ENCODE results near the gene SURF4. TPM values are rescaled to one million over a fixed set of nuclear protein-coding genes. Genes with fewer than 3 reads are reported as not detected.

Gene SURF4
- total RNA-seq, 2 experiments from 2014 or later = 283 to 349 TPM

GRCh38 chr9:133372144-133372543 is 3.7 kb downstream of the SURF4 start:
- peaks cover 63% of the 10 kb centered on the region for H3K4me1 Mint-ChIP-seq
- H3K27me3 Mint-ChIP-seq = no peaks in the 10 kb centered on the region
- H3K36me3 Mint-ChIP-seq (ENCODE audit: low read depth) = peaks cover 72% of the 10 kb centered on the region
- POLR2A ChIA-PET = interaction anchor here (0.6 to 9.9 kb wide), 5 partner anchors 9 to 342 kb away, joined by 3 to 287 read pairs (median 6); partner anchors contain the start of genes GTF3C5, MED22, RPL7A and SURF1
- no peak for DNase-seq
- H3K9me3 Mint-ChIP-seq (ENCODE audit: low read depth) = no peaks in the 10 kb centered on the region
- CTCF ChIA-PET = interaction anchor here (0.7 to 6.2 kb wide), 9 partner anchors 9 to 236 kb away, joined by 3 to 44 read pairs (median 5); partner anchors contain the start of genes MED22, RPL7A, SURF1 and SURF2
- H3K4me3 Mint-ChIP-seq = peak overlapping the region; percentile 100
- intact Hi-C loops (cut with DNase I, micrococcal nuclease) = loop anchor here (2.0 to 10.0 kb wide), 6 partner anchors 230 to 1017 kb away; partner anchors contain the start of genes AK8 (in 1 of the 2), SETX (in 1 of the 2), SPACA9 (in 1 of the 2) and VAV2 (in 1 of the 2)
- H3K27ac Mint-ChIP-seq = peak overlapping the region; percentile 97
- no peak for ATAC-seq

- Mint-ChIP-seq H3K27me3 (no peaks in the 10 kb centered on the region), H3K36me3 (ENCODE audit: low read depth) (peaks cover 80% of the 10 kb centered on the region), H3K27ac (peak overlapping the region; percentile 97), H3K9me3 (ENCODE audit: low read depth) (no peaks in the 10 kb centered on the region), H3K4me3 (peak overlapping the region; percentile 100), H3K4me1 (peaks cover 65% of the 10 kb centered on the region)
- intact Hi-C loops (cut with DNase I, micrococcal nuclease) = loop anchor here (1.0 to 10.0 kb wide), 15 partner anchors 15 to 1016 kb away; partner anchors contain the start of genes MED22 (in 2 of the 2), RPL7A (in 2 of the 2), SURF1 (in 2 of the 2) and SURF2 (in 2 of the 2)
- ATAC-seq (peak; percentile 76), DNase-seq (peak; percentile 92)
- CTCF ChIA-PET = interaction anchor here (0.6 to 6.2 kb wide), 11 partner anchors 10 to 235 kb away, joined by 3 to 44 read pairs (median 4); partner anchors contain the start of genes MED22, RPL7A, SURF1 and SURF2
- POLR2A ChIA-PET = interaction anchor here (0.7 to 9.9 kb wide), 6 partner anchors 11 to 185 kb away, joined by 3 to 287 read pairs (median 4); partner anchors contain the start of genes CACFD1, MED22, RPL7A and SURF1
Measured at GRCh38 chr9:133371261-133371711, 4.6 kb downstream of the SURF4 start.

- Mint-ChIP-seq H3K36me3 (ENCODE audit: low read depth) (peaks cover 86% of the 10 kb centered on the region), H3K27ac (peak overlapping the region; percentile 97), H3K4me1 (peaks cover 68% of the 10 kb centered on the region), H3K4me3 (peak overlapping the region; percentile 100), H3K27me3 (no peaks in the 10 kb centered on the region), H3K9me3 (ENCODE audit: low read depth) (no peaks in the 10 kb centered on the region)
- POLR2A ChIA-PET = interaction anchor here (0.7 to 9.9 kb wide), 5 partner anchors 11 to 184 kb away, joined by 3 to 287 read pairs (median 5); partner anchors contain the start of genes CACFD1, MED22, RPL7A and SURF1
- intact Hi-C loops (cut with DNase I, micrococcal nuclease) = loop anchor here (1.0 to 10.0 kb wide), 15 partner anchors 14 to 1016 kb away; partner anchors contain the start of genes MED22 (in 2 of the 2), RPL7A (in 2 of the 2), SURF1 (in 2 of the 2) and SURF2 (in 2 of the 2)
- CTCF ChIA-PET = interaction anchor here (0.6 to 6.2 kb wide), 10 partner anchors 10 to 109 kb away, joined by 3 to 44 read pairs (median 5); partner anchors contain the start of genes MED22, RPL7A, SURF1 and SURF2
- DNase-seq (peak; percentile 67), ATAC-seq (peak; percentile 17)
Measured at GRCh38 chr9:133370685-133371084, 5.2 kb downstream of the SURF4 start.

GRCh38 chr9:133369933-133370332 is 5.9 kb downstream of the SURF4 start:
- ATAC-seq = peak; percentile 2
- H3K27me3 Mint-ChIP-seq = no peaks in the 10 kb centered on the region

GRCh38 chr9:133369422-133369821 is 6.4 kb downstream of the SURF4 start:
- DNase-seq (no peak), ATAC-seq (no peak)
- peak overlapping the region; percentile 97 for H3K27ac Mint-ChIP-seq
- ChIA-PET CTCF (interaction anchor here (0.8 to 6.2 kb wide), 2 partner anchors 14 to 60 kb away, joined by 3 to 44 read pairs; partner anchors contain the start of genes SURF1 and SURF2), POLR2A (interaction anchor here (3.9 to 9.9 kb wide), 2 partner anchors 9 to 17 kb away, joined by 32 to 287 read pairs; partner anchors contain the start of genes MED22, RPL7A, SURF1 and SURF2)
- H3K36me3 Mint-ChIP-seq (ENCODE audit: low read depth) = peaks cover 91% of the 10 kb centered on the region
- intact Hi-C loops (cut with DNase I, micrococcal nuclease) = no loop called here
- peak overlapping the region; percentile 100 for H3K4me3 Mint-ChIP-seq
- no peaks in the 10 kb centered on the region for H3K27me3 Mint-ChIP-seq
- peaks cover 65% of the 10 kb centered on the region for H3K4me1 Mint-ChIP-seq
- H3K9me3 Mint-ChIP-seq (ENCODE audit: low read depth) = no peaks in the 10 kb centered on the region

More at GRCh38 chr9:133369933-133370332, 5.9 kb downstream of the SURF4 start:
- Mint-ChIP-seq H3K36me3 (ENCODE audit: low read depth) (peaks cover 91% of the 10 kb centered on the region), H3K4me1 (peaks cover 68% of the 10 kb centered on the region), H3K27ac (peak overlapping the region; percentile 97), H3K4me3 (peak overlapping the region; percentile 100), H3K9me3 (ENCODE audit: low read depth) (no peaks in the 10 kb centered on the region)
- ChIA-PET POLR2A (interaction anchor here (3.9 to 9.9 kb wide), 2 partner anchors 10 to 18 kb away, joined by 32 to 287 read pairs; partner anchors contain the start of genes MED22, RPL7A, SURF1 and SURF2), CTCF (interaction anchor here (0.8 to 6.2 kb wide), 3 partner anchors 9 to 60 kb away, joined by 3 to 44 read pairs (median 6); partner anchors contain the start of genes SURF1 and SURF2)
- intact Hi-C loops (cut with DNase I, micrococcal nuclease) = loop anchor here (2.0 to 10.0 kb wide), 8 partner anchors 33 to 1015 kb away; partner anchors contain the start of genes AK8 (in 1 of the 2), GTF3C5 (in 1 of the 2), SETX (in 1 of the 2) and SPACA9 (in 1 of the 2)
- DNase-seq = peak; percentile 67

- Mint-ChIP-seq H3K9me3 (ENCODE audit: low read depth) (no peaks in the 10 kb centered on the region), H3K36me3 (ENCODE audit: low read depth) (peaks cover 95% of the 10 kb centered on the region), H3K27ac (peak overlapping the region; percentile 76), H3K4me3 (peak overlapping the region; percentile 100), H3K27me3 (no peaks in the 10 kb centered on the region), H3K4me1 (peaks cover 59% of the 10 kb centered on the region)
- no peak for ATAC-seq
- ChIA-PET CTCF (no interaction called here), POLR2A (interaction anchor here (9.9 kb wide), 1 partner anchor 16 kb away, joined by 287 read pairs; the partner anchor contains the start of genes MED22, RPL7A, SURF1 and SURF2)
- intact Hi-C loops (cut with DNase I, micrococcal nuclease) = no loop called here
- DNase-seq = no peak
Measured at GRCh38 chr9:133368249-133368881, 7.5 kb downstream of the SURF4 start.

GRCh38 chr9:133367778-133368177 is 8.1 kb downstream of the SURF4 start:
- no peak overlapping the region for H3K27ac Mint-ChIP-seq

GRCh38 chr9:133367221-133367620 is 8.6 kb downstream of the SURF4 start:
- H3K36me3 Mint-ChIP-seq (ENCODE audit: low read depth) = peaks cover 95% of the 10 kb centered on the region
- ATAC-seq = no peak
- H3K4me3 Mint-ChIP-seq = no peak overlapping the region
- CTCF ChIA-PET = interaction anchor here (1.3 kb wide), 1 partner anchor 37 kb away, joined by 5 read pairs; no protein-coding TSS in a partner anchor
- no peaks in the 10 kb centered on the region for H3K27me3 Mint-ChIP-seq
- no peaks in the 10 kb centered on the region for H3K9me3 Mint-ChIP-seq (ENCODE audit: low read depth)
- POLR2A ChIA-PET = interaction anchor here (0.5 to 9.9 kb wide), 2 partner anchors 15 to 776 kb away, joined by 7 to 287 read pairs; partner anchors contain the start of genes MED22, RPL7A, SURF1 and SURF2
- no peak for DNase-seq
- intact Hi-C loops (cut with DNase I, micrococcal nuclease) = no loop called here
- H3K4me1 Mint-ChIP-seq = peaks cover 52% of the 10 kb centered on the region
- no peak overlapping the region for H3K27ac Mint-ChIP-seq

More at GRCh38 chr9:133367778-133368177, 8.1 kb downstream of the SURF4 start:
- Mint-ChIP-seq H3K4me3 (no peak overlapping the region), H3K4me1 (peaks cover 55% of the 10 kb centered on the region), H3K9me3 (ENCODE audit: low read depth) (no peaks in the 10 kb centered on the region), H3K27me3 (no peaks in the 10 kb centered on the region), H3K36me3 (ENCODE audit: low read depth) (peaks cover 96% of the 10 kb centered on the region)
- POLR2A ChIA-PET = interaction anchor here (9.9 kb wide), 1 partner anchor 16 kb away, joined by 287 read pairs; the partner anchor contains the start of genes MED22, RPL7A, SURF1 and SURF2
- CTCF ChIA-PET = no interaction called here
- ATAC-seq = no peak
- intact Hi-C loops (cut with DNase I, micrococcal nuclease) = no loop called here
- DNase-seq = no peak

- ChIA-PET CTCF (interaction anchor here (1.1 to 1.3 kb wide), 2 partner anchors 8 to 36 kb away, joined by 4 to 5 read pairs; no protein-coding TSS in a partner anchor), POLR2A (interaction anchor here (0.5 to 9.9 kb wide), 2 partner anchors 14 to 777 kb away, joined by 7 to 287 read pairs; partner anchors contain the start of genes MED22, RPL7A, SURF1 and SURF2)
- no peaks in the 10 kb centered on the region for H3K9me3 Mint-ChIP-seq (ENCODE audit: low read depth)
- H3K36me3 Mint-ChIP-seq (ENCODE audit: low read depth) = peaks cover 96% of the 10 kb centered on the region
- H3K27ac Mint-ChIP-seq = no peak overlapping the region
- H3K27me3 Mint-ChIP-seq = no peaks in the 10 kb centered on the region
- intact Hi-C loops (cut with DNase I, micrococcal nuclease) = no loop called here
- H3K4me3 Mint-ChIP-seq = no peak overlapping the region
- DNase-seq = no peak
- ATAC-seq = no peak
- H3K4me1 Mint-ChIP-seq = peaks cover 51% of the 10 kb centered on the region
Measured at GRCh38 chr9:133366435-133366834, 9.4 kb downstream of the SURF4 start.

GRCh38 chr9:133362359-133363044 is 13.4 kb downstream of the SURF4 start:
- no peak for DNase-seq
- intact Hi-C loops (cut with DNase I, micrococcal nuclease) = no loop called here
- Mint-ChIP-seq H3K4me1 (peaks cover 52% of the 10 kb centered on the region), H3K4me3 (no peak overlapping the region), H3K27me3 (no peaks in the 10 kb centered on the region), H3K36me3 (ENCODE audit: low read depth) (peaks cover 79% of the 10 kb centered on the region), H3K27ac (peak overlapping the region; percentile 16), H3K9me3 (ENCODE audit: low read depth) (no peaks in the 10 kb centered on the region)
- ATAC-seq = no peak
- ChIA-PET CTCF (interaction anchor here (1.3 to 1.8 kb wide), 2 partner anchors 10 to 16 kb away, joined by 3 to 4 read pairs; no protein-coding TSS in a partner anchor), POLR2A (interaction anchor here (1.1 to 2.3 kb wide), 2 partner anchors 10 to 12 kb away, joined by 6 to 8 read pairs; no protein-coding TSS in a partner anchor)

Data from activated CD4-positive, alpha-beta T cell treated with anti-CD3 and anti-CD28 coated beads for 36 hours (primary cell).